T follicular helper cell (primary cell): Measurements from ENCODE around the gene FGL2.
"Not testable (repeated sequence)": the region's sequence is repeated elsewhere in the genome, so short reads cannot be mapped to it uniquely, and the experiment has no call there.

Experiments
- DNase-seq: peaks from one replicate; pipeline ENCODE4 v3.0.0-alpha.2; 2020; ENCODE audit warnings: low read depth

The FGL2 gene

GRCh38 chr7:77216181-77216845 lies 16.7 kb upstream of the FGL2 start:
- DNase-seq, result no peak

- DNase-seq, result no peak
Measured at GRCh38 chr7:77209479-77210139, 10.0 kb upstream of the FGL2 start.

DNA sequence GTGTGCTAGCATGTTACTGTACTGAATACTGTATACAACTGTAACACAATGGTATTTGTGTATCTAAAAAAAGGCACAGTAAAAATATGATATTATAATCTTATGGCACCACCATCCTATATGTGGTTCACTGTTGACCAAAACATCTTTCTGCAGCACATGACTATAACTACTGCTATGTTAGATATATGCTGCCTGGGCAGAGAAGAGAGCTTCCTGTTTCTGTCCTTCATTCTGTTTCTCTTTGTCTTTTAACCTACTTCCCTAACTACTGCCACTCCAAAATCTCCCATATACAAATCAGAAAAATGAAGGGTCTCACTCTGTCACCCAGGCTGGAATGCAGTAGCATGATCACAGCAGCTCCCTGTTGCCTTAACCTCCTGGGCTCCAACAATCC lies 8.8 kb upstream of the FGL2 start:
- DNase-seq, result no peak

GRCh38 chr7:77205706-77206105 lies 6.1 kb upstream of the FGL2 start:
- no peak for DNase-seq

GRCh38 chr7:77202481-77202976 lies 2.9 kb upstream of the FGL2 start:
- no peak for DNase-seq

- DNase-seq, result no peak
Measured at GRCh38 chr7:77200542-77200941, 923 bp upstream of the FGL2 start.

DNA sequence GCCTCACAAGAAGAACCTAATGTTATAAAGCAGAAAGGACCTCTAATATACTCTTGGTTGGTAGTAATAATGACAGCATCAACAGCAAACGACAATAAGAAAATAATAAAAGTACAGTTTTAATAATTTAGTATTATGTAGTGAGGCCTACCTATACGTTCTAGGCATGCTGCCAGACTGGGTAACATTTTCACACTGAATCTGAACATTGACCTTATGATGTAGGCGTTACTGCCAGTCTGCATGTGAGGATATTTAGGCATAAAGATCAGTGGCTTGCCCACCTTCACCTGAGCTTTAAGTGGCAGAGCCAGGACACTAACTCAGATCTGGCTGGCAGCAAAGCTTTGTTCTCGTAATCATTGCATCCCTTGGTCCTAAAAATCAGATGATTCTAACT lies 2.5 kb downstream of the FGL2 start:
- DNase-seq, result no peak

DNA sequence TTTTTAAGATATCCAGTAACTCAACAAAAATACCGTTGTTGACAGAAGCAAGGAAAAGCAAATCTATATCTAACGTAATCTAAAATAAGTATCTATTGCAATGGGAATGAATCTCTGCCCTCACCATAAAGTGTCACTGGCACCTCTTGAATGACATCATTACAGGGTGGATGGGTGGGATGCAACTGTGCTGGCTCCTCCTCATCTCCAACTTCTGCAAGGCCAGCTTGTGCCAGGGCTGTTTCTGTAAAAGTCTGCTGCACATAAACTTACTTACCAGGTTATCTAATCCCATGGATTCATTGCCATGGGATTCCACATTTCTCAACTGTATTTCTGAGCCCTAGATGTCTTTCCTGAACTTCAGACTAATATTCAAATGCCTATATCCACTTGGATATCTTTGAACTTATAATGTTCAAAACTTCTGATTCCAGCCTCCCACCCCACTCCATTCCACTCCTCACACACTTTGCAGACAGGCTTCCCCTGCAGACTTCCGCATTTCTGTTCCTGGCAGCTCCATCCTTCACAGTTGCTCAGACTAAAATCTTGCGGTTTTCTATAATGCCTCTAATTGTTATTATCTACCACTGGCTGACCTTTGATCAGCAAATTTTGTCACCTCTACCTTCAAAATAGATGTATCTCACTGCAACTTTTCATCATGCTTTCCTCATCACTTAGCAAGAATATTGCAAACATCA lies 10.7 kb downstream of the FGL2 start:
- DNase-seq, result no peak

GRCh38 chr7:77185866-77186265 lies 13.8 kb downstream of the FGL2 start:
- no peak for DNase-seq

GRCh38 chr7:77184990-77185389 lies 14.6 kb downstream of the FGL2 start:
- DNase-seq, result no peak

DNA sequence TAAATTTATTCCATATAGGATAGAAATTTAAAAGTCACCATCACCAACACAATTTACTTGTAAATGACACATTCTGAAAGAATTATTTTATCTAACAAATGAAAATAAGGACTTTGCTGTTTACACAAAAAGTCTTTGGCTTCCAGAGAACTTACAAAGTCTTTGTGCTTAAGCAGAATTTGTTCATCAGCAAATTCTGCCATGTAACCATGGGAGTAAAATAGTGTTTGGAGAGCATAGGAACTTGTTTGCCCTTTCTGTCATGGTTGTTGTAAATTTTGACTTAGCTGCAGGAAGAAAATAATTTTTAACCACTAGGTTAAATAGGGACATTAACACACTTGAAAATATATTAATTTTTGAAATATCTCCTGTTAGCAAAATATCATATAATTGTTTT lies 15.2 kb downstream of the FGL2 start:
- DNase-seq, result no peak

- no peak for DNase-seq
Measured at GRCh38 chr7:77182261-77182660, 17.4 kb downstream of the FGL2 start.

DNA sequence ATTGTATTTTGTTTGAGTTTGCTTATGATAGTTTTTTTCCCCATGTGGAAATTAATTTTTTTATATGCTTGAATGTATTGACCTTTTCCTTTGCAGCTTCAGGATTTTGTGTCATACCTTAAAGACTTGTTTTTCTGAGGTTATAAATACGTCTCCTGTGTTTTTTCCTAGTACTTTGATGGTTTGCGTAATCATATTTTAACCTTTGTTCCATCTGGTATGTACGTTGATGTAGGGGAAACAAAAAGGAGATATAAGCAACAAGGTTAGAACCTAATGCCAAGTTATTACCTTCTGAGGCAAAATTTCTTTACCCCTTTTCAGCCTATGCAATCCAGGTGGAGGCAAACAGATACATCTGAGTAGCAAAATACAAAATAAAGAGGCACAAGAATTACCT lies 17.9 kb downstream of the FGL2 start:
- no peak for DNase-seq

DNA sequence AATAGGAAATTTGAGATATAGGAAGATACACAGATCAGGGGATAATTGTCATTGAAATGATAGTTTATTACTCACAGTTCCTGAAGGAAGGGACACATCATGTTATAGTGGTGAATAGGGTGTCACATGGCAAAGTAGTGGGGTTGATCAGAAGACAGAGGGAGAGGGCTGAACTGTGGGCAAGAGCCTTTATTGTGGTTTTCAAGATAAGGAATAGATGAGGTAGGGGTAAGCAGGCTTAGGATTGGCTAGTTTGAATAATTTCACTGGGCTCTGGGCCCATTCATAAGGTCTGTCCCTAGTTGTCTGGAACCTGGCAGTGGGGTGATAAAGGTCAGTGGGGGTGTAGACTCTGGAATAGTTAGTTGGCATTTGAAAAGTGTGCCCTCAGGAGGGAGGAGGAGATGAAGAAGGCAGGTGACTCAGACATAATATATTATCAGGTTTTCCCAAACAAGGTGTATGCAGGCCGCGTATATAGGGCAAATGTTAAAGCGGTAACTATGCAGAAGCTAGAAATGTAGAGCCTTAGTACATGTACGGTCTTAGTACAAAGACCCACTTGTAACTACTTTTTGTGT lies 18.5 kb downstream of the FGL2 start:
- DNase-seq, result no peak

- not testable (repeated sequence) for DNase-seq
Measured at GRCh38 chr7:77178024-77178423, 21.6 kb downstream of the FGL2 start.

DNA sequence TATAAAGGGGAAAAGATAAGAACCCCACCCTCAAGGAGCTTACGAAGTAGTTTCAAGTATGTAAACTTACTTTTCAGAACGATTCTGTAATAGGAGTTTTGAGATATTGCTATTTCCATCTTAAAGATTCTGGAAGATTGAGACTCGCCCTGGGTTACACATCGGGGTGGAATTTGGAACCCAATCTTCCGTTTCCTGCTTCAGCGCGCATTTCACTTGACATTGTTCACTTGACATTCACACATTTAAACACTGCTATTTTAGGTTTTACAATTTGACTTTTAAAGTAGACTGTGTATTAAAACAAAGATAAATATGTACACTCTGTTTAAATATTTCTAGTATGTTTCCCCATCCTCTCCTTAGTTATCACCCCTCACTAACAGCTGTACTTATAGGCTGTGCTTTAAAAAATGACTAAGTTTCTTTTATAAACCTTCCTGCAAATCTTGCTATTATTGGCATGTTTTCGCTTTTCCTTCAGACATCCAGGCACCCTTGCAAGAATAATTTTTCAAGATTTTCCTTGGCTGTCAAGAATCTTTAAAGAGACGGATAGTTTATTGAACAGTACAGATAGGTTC lies 22.2 kb downstream of the FGL2 start:
- DNase-seq, result not testable (repeated sequence)

- not testable (repeated sequence) for DNase-seq
Measured at GRCh38 chr7:77175274-77175800, 24.3 kb downstream of the FGL2 start.

DNA sequence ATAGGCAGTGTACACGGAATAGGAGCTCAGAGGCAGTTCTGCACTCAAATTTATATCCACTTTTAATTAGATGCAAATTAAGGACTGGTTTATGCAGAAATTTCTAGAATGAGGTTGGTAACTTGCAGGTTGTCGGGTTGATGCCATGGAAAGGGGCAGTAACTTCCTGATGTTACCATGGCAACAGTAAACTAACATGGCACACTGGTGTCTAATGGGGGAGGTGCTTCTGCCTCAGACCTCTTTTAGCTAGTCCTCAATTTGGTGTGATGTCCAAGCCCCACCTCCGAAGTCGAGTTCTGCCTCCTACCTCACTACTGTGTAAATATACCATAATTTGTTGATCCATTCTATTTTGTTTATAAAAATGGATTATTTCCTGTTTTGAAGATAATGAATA lies 25.2 kb downstream of the FGL2 start:
- not testable (repeated sequence) for DNase-seq

DNA sequence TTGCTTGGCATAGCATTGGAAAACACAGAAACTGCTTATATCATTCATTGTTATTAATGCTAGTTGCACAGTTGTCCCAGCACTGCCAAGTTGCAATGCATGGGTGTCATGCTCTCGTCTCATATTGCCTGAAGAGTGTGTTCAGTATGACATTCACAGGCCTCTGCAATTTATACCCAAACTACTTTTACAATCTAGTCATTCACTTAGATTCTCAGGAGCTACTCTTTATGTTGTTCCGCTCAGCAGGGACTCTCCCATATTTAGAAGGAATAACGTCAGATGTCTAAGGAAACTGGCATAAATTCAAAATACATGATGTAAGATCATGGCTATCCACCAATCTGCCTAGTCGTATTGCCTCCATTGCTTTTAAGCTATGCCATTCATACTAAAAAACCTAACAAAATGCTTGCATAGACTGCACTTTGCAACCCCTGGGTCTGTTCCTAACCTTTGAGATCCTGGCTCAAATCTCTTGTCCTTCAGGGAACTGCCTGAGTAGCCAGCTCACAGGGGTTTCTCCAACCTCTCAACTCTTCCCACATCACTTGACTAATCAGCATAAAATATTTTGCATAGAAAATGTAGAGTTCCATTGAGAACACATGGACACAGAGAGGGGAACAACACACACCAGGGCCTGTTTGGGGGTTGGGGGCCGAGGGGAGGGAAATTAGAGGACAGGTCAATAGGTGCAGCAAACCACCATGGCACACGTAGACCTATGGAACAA lies 27.0 kb downstream of the FGL2 start:
- not testable (repeated sequence) for DNase-seq

- DNase-seq, result not testable (repeated sequence)
Measured at GRCh38 chr7:77171073-77171472, 28.5 kb downstream of the FGL2 start.

- DNase-seq, result no peak
Measured at GRCh38 chr7:77157446-77157845, 42.2 kb downstream of the FGL2 start.
